Breast epithelium (tissue), 3 donors: Measurements from ENCODE around the gene TGIF1.

ENCODE experiments used
- CTCF ChIP-seq, 3 donors: fragments of 450-650 bp; IDR thresholded peaks; one replicate each; pipeline ENCODE4 v1.5.1; 2016 to 2017; ENCODE audit warnings: antibody characterized with exemption in 3 of 3, mild to moderate bottlenecking in 3 of 3, moderate library complexity in 3 of 3
- POLR2A ChIP-seq: fragments of 450-650 bp; IDR thresholded peaks from one replicate; pipeline ENCODE4 v1.6.1; 2016; ENCODE audit warnings: antibody characterized with exemption, mild to moderate bottlenecking, moderate library complexity
- POLR2AphosphoS5 ChIP-seq, 3 donors: sonication (generic); formaldehyde crosslinking; IDR thresholded peaks; one replicate each; pipeline ENCODE4 v1.6.1; 2017; ENCODE audit warnings: antibody characterized with exemption in 3 of 3

- TF ChIP-seq CTCF (IDR thresholded peaks at IDR 0.05) (no peak), POLR2AphosphoS5 (IDR thresholded peaks at IDR 0.05) (no peak), POLR2A (no peak)
These were observed 29.1 kb upstream of the TGIF1 start for GRCh38 chr18:3420919-3421279.
